ENCODE data around the gene TSPAN1. TPM values are rescaled to one million over a fixed set of nuclear protein-coding genes. Genes with fewer than 3 reads are reported as not detected.

Gene TSPAN1
- total RNA-seq, 1 experiment from 2014 or later, result not detected

DNA sequence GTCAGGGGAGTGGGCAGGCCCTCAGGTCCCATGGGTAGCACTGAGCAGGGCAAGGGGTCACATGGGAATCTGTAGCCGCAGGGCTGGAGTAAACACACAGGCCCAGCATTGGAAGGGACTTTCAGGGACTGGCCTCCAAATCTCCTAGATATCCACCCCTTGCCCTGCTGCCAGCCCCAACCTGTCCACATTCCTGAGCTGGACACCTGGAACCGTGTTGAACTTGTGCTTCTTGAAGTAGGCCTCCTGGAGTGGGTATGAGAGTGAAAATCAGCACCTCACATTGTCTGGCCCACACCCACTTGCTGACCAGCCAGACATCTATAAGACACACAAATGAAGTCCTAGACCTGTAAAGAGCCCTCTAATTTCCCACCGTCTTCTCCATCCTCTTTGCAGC lies 15.7 kb downstream of the TSPAN1 start:
- POLR2A ChIA-PET (ENCODE audit: low non-redundant PET), result no interaction called here

GRCh38 chr1:46191033-46191701 lies 16.3 kb downstream of the TSPAN1 start:
- peaks cover 25% of the 10 kb centered on the region for H3K36me3 ChIP-seq (ENCODE audit: insufficient read depth, low read length, poor library complexity, severe bottlenecking)
- no peak overlapping the region for H3K27ac ChIP-seq (ENCODE audit: low read depth, low read length, poor library complexity, severe bottlenecking)
- no peak overlapping the region for H3K4me3 ChIP-seq (ENCODE audit: low read depth, low read length, poor library complexity, severe bottlenecking)
- no TSS peak for BruUV-seq (replicated peaks)
- no peak for TF ChIP-seq EZH2 (IDR thresholded peaks at IDR 0.05; ENCODE audit: borderline replicate concordance, low read depth, low read length, poor library complexity, severe bottlenecking)
- intact Hi-C loops (cut with micrococcal nuclease; ENCODE audit: unreplicated experiment), result no loop called here
- no peaks in the 10 kb centered on the region for H3K27me3 ChIP-seq (replicated peaks; ENCODE audit: insufficient read depth, low read depth, low read length, poor library complexity)
- no peak for DNase-seq (ENCODE audit: low spot score)
- H3K9me3 ChIP-seq (ENCODE audit: low read depth, low read length, poor library complexity, severe bottlenecking), result no peaks in the 10 kb centered on the region
- CTCF ChIA-PET, result interaction anchor here (0.6 to 0.9 kb wide), 2 partner anchors 11 to 33 kb away, joined by 3 read pairs; no protein-coding TSS in a partner anchor
- POLR2A ChIA-PET (ENCODE audit: low non-redundant PET), result no interaction called here
- H3K4me1 ChIP-seq (ENCODE audit: insufficient read depth, low read length, poor library complexity, severe bottlenecking), result no peaks in the 10 kb centered on the region

More for the DNA sequence above, 15.7 kb downstream of the TSPAN1 start:
- no peak overlapping the region for H3K4me3 ChIP-seq (ENCODE audit: low read depth, low read length, poor library complexity, severe bottlenecking)
- no peaks in the 10 kb centered on the region for H3K4me1 ChIP-seq (ENCODE audit: insufficient read depth, low read length, poor library complexity, severe bottlenecking)
- DNase-seq (ENCODE audit: low spot score), result no peak
- CTCF ChIA-PET, result interaction anchor here (0.6 to 0.9 kb wide), 2 partner anchors 12 to 33 kb away, joined by 3 read pairs; no protein-coding TSS in a partner anchor
- no peaks in the 10 kb centered on the region for H3K9me3 ChIP-seq (ENCODE audit: low read depth, low read length, poor library complexity, severe bottlenecking)
- TF ChIP-seq CTCF (conservative IDR thresholded peaks at IDR 0.05; ENCODE audit: low read depth, low read length) (no peak), EZH2 (IDR thresholded peaks at IDR 0.05; ENCODE audit: borderline replicate concordance, low read depth, low read length, poor library complexity, severe bottlenecking) (no peak)
- no peaks in the 10 kb centered on the region for H3K27me3 ChIP-seq (replicated peaks; ENCODE audit: insufficient read depth, low read depth, low read length, poor library complexity)
- no peak overlapping the region for H3K27ac ChIP-seq (ENCODE audit: low read depth, low read length, poor library complexity, severe bottlenecking)
- peaks cover 19% of the 10 kb centered on the region for H3K36me3 ChIP-seq (ENCODE audit: insufficient read depth, low read length, poor library complexity, severe bottlenecking)
- intact Hi-C loops (cut with micrococcal nuclease; ENCODE audit: unreplicated experiment), result no loop called here
- no TSS peak for BruUV-seq (replicated peaks)

DNA sequence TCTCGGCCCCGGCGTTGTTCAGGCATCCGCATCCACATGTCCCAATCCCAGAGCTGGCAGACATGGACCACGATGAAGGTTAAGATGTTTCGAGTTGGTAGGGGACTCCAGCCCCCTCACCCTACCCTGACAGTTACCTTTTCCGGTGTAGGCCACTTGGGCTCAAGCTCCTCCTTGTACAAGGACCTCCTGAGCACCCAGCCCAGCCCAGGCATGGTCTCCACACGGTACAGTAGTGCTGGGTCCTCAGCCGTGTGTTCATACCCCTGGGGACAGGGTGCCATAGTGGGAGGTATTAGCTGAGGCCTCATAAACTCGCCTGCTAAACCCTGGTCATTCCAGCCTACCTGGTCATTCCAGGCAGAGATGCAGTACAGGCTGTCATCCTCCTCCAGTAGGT lies 17.3 kb downstream of the TSPAN1 start:
- POLR2A ChIA-PET (ENCODE audit: low non-redundant PET), result no interaction called here
- peaks cover under 1% of the 10 kb centered on the region for H3K4me1 ChIP-seq (ENCODE audit: insufficient read depth, low read length, poor library complexity, severe bottlenecking)
- no peak for DNase-seq (ENCODE audit: low spot score)
- no TSS peak for BruUV-seq (replicated peaks)
- H3K36me3 ChIP-seq (ENCODE audit: insufficient read depth, low read length, poor library complexity, severe bottlenecking), result peaks cover 28% of the 10 kb centered on the region
- no peak for TF ChIP-seq EZH2 (IDR thresholded peaks at IDR 0.05; ENCODE audit: borderline replicate concordance, low read depth, low read length, poor library complexity, severe bottlenecking)
- no peak for TF ChIP-seq CTCF (conservative IDR thresholded peaks at IDR 0.05; ENCODE audit: low read depth, low read length)
- CTCF ChIA-PET, result no interaction called here
- H3K27me3 ChIP-seq (replicated peaks; ENCODE audit: insufficient read depth, low read depth, low read length, poor library complexity), result no peaks in the 10 kb centered on the region
- no peaks in the 10 kb centered on the region for H3K9me3 ChIP-seq (ENCODE audit: low read depth, low read length, poor library complexity, severe bottlenecking)
- no peak overlapping the region for H3K27ac ChIP-seq (ENCODE audit: low read depth, low read length, poor library complexity, severe bottlenecking)
- intact Hi-C loops (cut with micrococcal nuclease; ENCODE audit: unreplicated experiment), result no loop called here
- no peak overlapping the region for H3K4me3 ChIP-seq (ENCODE audit: low read depth, low read length, poor library complexity, severe bottlenecking)

GRCh38 chr1:46193285-46193684 lies 18.4 kb downstream of the TSPAN1 start:
- Histone ChIP-seq H3K27me3 (replicated peaks; ENCODE audit: insufficient read depth, low read depth, low read length, poor library complexity) (no peaks in the 10 kb centered on the region), H3K4me3 (ENCODE audit: low read depth, low read length, poor library complexity, severe bottlenecking) (no peak overlapping the region), H3K4me1 (ENCODE audit: insufficient read depth, low read length, poor library complexity, severe bottlenecking) (peaks cover 8% of the 10 kb centered on the region), H3K36me3 (ENCODE audit: insufficient read depth, low read length, poor library complexity, severe bottlenecking) (peaks cover 28% of the 10 kb centered on the region), H3K27ac (ENCODE audit: low read depth, low read length, poor library complexity, severe bottlenecking) (no peak overlapping the region), H3K9me3 (ENCODE audit: low read depth, low read length, poor library complexity, severe bottlenecking) (no peaks in the 10 kb centered on the region)
- DNase-seq (ENCODE audit: low spot score), result no peak
- BruUV-seq (replicated peaks), result no TSS peak
- TF ChIP-seq EZH2 (IDR thresholded peaks at IDR 0.05; ENCODE audit: borderline replicate concordance, low read depth, low read length, poor library complexity, severe bottlenecking) (no peak), CTCF (conservative IDR thresholded peaks at IDR 0.05; ENCODE audit: low read depth, low read length) (no peak)
- intact Hi-C loops (cut with micrococcal nuclease; ENCODE audit: unreplicated experiment), result no loop called here
- CTCF ChIA-PET, result no interaction called here
- POLR2A ChIA-PET (ENCODE audit: low non-redundant PET), result no interaction called here
